Measurements from ENCODE around the gene ERP27. TPM values are rescaled to one million over a fixed set of nuclear protein-coding genes. Genes with fewer than 3 reads are reported as not detected.

ERP27 gene
- total RNA-seq, 1 experiment from 2014 or later: not detected

GRCh38 chr12:14879222-14879933 is 59.0 kb downstream of the ERP27 start:
- BruUV-seq (replicated peaks): no TSS peak
- H3K4me1 ChIP-seq (ENCODE audit: control insufficient read depth, insufficient read depth, low read length): no peaks in the 10 kb centered on the region
- no peaks in the 10 kb centered on the region for H3K27me3 ChIP-seq (ENCODE audit: control insufficient read depth, insufficient read depth, low read length)
- intact Hi-C loops (cut with micrococcal nuclease; ENCODE audit: unreplicated experiment): no loop called here
- in situ Hi-C loops (cut with HindIII; ENCODE audit: low pct_unique_long_range_greater_than_20kb, low sequenced_read_pairs): no loop called here
- no peak for TF ChIP-seq CTCF (IDR thresholded peaks at IDR 0.05)
- no peak for TF ChIP-seq REST (IDR thresholded peaks at IDR 0.05; ENCODE audit: insufficient read depth in 1 of 2, low read depth in 2 of 2, low read length in 1 of 2)
- TF ChIP-seq TCF7L2 (IDR thresholded peaks at IDR 0.05; ENCODE audit: low read depth, low read length): no peak
- no peak for TF ChIP-seq SIN3A (IDR thresholded peaks at IDR 0.05; ENCODE audit: borderline replicate concordance, insufficient read depth, low read depth, low read length)
- no peak for TF ChIP-seq POLR2AphosphoS5 (IDR thresholded peaks at IDR 0.05; ENCODE audit: low read depth, low read length)
- H3K27ac ChIP-seq (ENCODE audit: low read length): no peak overlapping the region
- H3K4me3 ChIP-seq (ENCODE audit: low read depth in 2 of 2, low read length in 2 of 2): no peak overlapping the region
- DNase-seq (ENCODE audit: low read depth, low spot score): no peak
- POLR2A ChIA-PET: no interaction called here
- CTCF ChIA-PET: no interaction called here
- H3K9me3 ChIP-seq (ENCODE audit: control insufficient read depth, insufficient read depth, low read depth, low read length): no peaks in the 10 kb centered on the region
- no peak for ATAC-seq
- H3K36me3 ChIP-seq (ENCODE audit: control insufficient read depth, insufficient read depth, low read length): no peaks in the 10 kb centered on the region

GRCh38 chr12:14878488-14878887 is 59.8 kb downstream of the ERP27 start:
- DNase-seq (ENCODE audit: low read depth, low spot score) (no peak), ATAC-seq (no peak)
- H3K36me3 ChIP-seq (ENCODE audit: control insufficient read depth, insufficient read depth, low read length): no peaks in the 10 kb centered on the region
- CTCF ChIA-PET: no interaction called here
- no TSS peak for BruUV-seq (replicated peaks)
- no peaks in the 10 kb centered on the region for H3K27me3 ChIP-seq (ENCODE audit: control insufficient read depth, insufficient read depth, low read length)
- intact Hi-C loops (cut with micrococcal nuclease; ENCODE audit: unreplicated experiment) (no loop called here), in situ Hi-C loops (cut with HindIII; ENCODE audit: low pct_unique_long_range_greater_than_20kb, low sequenced_read_pairs) (no loop called here)
- no peak overlapping the region for H3K4me3 ChIP-seq (ENCODE audit: low read depth in 2 of 2, low read length in 2 of 2)
- TF ChIP-seq SIN3A (IDR thresholded peaks at IDR 0.05; ENCODE audit: borderline replicate concordance, insufficient read depth, low read depth, low read length) (no peak), REST (IDR thresholded peaks at IDR 0.05; ENCODE audit: insufficient read depth in 1 of 2, low read depth in 2 of 2, low read length in 1 of 2) (no peak), CTCF (IDR thresholded peaks at IDR 0.05) (no peak), TCF7L2 (IDR thresholded peaks at IDR 0.05; ENCODE audit: low read depth, low read length) (no peak), POLR2AphosphoS5 (IDR thresholded peaks at IDR 0.05; ENCODE audit: low read depth, low read length) (no peak)
- no peaks in the 10 kb centered on the region for H3K4me1 ChIP-seq (ENCODE audit: control insufficient read depth, insufficient read depth, low read length)
- no peak overlapping the region for H3K27ac ChIP-seq (ENCODE audit: low read length)
- POLR2A ChIA-PET: no interaction called here
- H3K9me3 ChIP-seq (ENCODE audit: control insufficient read depth, insufficient read depth, low read depth, low read length): no peaks in the 10 kb centered on the region
